ENCODE data around the gene LCN2.

DNA sequence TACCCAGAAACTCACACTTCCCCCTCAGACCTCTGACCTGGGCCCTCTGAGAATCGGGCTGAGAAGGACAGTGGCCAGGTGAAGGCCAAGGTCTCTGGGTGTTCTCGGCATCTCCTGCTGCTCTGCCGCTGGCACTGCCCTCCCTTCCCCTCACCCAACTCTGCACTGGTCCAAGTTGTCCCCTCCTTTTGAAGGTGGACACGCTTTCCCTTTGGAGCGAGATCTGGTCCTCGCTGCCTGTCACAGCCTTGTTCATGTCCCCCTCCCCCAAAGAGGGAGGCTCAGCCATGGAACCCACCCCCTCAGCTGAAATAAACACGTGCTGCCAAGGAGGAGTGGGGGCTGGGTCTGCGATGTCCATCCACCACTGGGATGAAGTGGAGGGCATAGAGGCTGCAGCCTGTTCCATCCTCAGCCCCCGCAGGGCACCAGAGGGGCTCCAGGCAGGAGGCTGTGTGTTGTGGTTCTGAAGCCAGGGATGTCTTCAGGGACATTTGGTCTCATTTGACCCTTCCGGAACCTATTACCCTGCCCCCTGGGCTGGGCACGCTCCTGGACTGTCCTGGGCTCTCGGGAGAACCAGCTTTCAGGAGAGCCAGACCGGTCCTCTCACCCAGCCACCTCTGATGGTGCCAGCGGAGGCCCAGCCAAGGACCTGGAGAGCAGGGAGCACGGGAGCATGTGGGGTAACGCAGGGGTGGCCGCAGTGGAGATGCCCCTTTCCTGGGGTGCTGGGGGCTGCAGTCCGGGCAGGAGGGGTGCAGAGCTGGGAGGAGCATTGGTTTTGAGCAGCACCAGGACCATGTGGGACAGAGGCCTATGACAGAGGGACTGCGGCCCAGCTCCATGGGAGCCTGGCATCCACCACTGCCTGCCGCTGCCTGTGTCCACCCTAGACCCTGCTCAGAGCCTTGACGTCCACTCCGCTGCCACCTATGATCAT, 4.7 kb upstream of the LCN2 start:
- TF ChIP-seq, protein P1, sequence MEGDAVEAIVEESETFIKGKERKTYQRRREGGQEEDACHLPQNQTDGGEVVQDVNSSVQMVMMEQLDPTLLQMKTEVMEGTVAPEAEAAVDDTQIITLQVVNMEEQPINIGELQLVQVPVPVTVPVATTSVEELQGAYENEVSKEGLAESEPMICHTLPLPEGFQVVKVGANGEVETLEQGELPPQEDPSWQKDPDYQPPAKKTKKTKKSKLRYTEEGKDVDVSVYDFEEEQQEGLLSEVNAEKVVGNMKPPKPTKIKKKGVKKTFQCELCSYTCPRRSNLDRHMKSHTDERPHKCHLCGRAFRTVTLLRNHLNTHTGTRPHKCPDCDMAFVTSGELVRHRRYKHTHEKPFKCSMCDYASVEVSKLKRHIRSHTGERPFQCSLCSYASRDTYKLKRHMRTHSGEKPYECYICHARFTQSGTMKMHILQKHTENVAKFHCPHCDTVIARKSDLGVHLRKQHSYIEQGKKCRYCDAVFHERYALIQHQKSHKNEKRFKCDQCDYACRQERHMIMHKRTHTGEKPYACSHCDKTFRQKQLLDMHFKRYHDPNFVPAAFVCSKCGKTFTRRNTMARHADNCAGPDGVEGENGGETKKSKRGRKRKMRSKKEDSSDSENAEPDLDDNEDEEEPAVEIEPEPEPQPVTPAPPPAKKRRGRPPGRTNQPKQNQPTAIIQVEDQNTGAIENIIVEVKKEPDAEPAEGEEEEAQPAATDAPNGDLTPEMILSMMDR (IDR thresholded peaks at IDR 0.05): no peak
- TF ChIP-seq POLR2A (IDR thresholded peaks at IDR 0.05): no peak

All from body of pancreas (tissue), 4 donors.